Keratinocyte (primary cell): Measurements from ENCODE around the gene LANCL2.

Source experiments
- EZH2 ChIP-seq: IDR thresholded peaks from one replicate; pipeline ENCODE4 v1.6.1; 2012; ENCODE audit warnings: inconsistent platforms, mild to moderate bottlenecking, low read length, moderate library complexity
- TF ChIP-seq, protein P1 (sequence below), 3 experiments: IDR thresholded peaks in 1 of 3; conservative IDR thresholded peaks in 1 of 3; optimal IDR thresholded peaks in 1 of 3; 2 replicates in 2 of 3; 3 replicates in 1 of 3; pipeline versions ENCODE3 to v1.5.1; 2011; ENCODE audit warnings: low read length in 3 of 3, mild to moderate bottlenecking in 3 of 3, moderate library complexity in 2 of 3, control low read depth in 1 of 3, inconsistent platforms in 1 of 3; ENCODE audit not compliant: insufficient read depth in 2 of 3; ENCODE audit errors: extremely low read depth in 1 of 3

DNA sequence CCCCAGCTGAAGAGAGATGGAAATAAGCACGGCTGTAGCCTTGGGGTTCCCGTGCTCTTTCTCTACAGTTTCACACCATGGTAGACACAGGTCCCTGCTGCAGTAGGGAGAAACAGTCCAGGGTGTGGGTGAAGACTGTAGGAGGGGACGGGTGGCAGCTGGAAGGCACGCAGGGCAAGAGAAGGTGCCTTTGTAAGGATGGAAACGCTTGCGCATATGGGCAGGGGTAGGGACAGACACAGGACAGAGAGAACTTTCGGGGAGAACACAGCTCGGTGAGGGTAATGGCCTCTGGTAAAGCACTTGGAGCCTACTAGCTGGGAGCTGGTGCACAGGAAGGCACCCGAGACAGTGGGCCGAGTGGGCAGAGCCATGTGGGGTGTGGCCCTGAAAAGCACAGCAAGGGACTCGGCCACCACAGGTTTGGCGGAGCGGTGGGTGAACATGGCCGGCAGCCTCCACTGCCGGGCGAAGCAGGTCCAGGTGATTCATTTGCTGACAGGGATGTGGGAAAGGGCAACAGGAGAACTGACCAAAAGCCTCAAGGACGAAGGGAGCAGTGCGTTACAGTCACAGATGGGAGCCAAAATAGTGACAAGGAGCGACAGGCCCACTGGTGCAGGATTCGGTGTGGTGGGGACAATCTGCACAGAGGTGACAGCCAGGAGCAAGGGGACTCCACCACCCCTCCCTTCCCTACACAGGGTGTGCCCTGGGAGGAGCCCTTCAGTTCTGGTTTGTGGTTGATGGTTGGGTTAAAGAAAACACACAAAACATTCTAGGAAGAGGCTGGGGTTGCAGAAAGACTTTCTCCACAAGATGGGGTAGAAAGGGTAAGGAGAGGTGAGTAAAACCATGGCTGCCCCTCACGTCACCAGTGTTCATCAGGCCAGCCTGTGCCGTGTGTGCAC, 110.1 kb downstream of the LANCL2 start:
- TF ChIP-seq, protein P1, sequence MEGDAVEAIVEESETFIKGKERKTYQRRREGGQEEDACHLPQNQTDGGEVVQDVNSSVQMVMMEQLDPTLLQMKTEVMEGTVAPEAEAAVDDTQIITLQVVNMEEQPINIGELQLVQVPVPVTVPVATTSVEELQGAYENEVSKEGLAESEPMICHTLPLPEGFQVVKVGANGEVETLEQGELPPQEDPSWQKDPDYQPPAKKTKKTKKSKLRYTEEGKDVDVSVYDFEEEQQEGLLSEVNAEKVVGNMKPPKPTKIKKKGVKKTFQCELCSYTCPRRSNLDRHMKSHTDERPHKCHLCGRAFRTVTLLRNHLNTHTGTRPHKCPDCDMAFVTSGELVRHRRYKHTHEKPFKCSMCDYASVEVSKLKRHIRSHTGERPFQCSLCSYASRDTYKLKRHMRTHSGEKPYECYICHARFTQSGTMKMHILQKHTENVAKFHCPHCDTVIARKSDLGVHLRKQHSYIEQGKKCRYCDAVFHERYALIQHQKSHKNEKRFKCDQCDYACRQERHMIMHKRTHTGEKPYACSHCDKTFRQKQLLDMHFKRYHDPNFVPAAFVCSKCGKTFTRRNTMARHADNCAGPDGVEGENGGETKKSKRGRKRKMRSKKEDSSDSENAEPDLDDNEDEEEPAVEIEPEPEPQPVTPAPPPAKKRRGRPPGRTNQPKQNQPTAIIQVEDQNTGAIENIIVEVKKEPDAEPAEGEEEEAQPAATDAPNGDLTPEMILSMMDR (optimal IDR thresholded peaks at IDR 0.05 in 1 of 3, IDR thresholded peaks at IDR 0.05 in 1 of 3, conservative IDR thresholded peaks at IDR 0.05 in 1 of 3; ENCODE audit: extremely low read depth in 1 of 3, insufficient read depth in 2 of 3, low read length in 3 of 3), result no peak
- no peak for TF ChIP-seq EZH2
